PC-9 (cell line): ENCODE data around the gene KNCN. TPM values are rescaled to one million over a fixed set of nuclear protein-coding genes. Genes with fewer than 3 reads are reported as not detected.

Source experiments
- BruUV-seq: library from RNA; stranded (reverse); fragments of 400-500 nt; replicated peaks from 2 replicates; lab custom pipeline; 2021; lab: Mats Ljungman, UMichigan
- CTCF ChIA-PET: fragments of 300-600 bp; sonication (Branson Sonifier 250); formaldehyde crosslinking; loops from one replicate; lab custom pipeline; 2022; ENCODE audit warnings: antibody characterized with exemption; lab: Charles Lee
- POLR2A ChIA-PET: fragments of 300-600 bp; sonication (Branson Sonifier 250); formaldehyde crosslinking; loops from one replicate; lab custom pipeline; 2022; ENCODE audit warnings: antibody characterized with exemption; ENCODE audit not compliant: unreplicated experiment; lab: Charles Lee
- DNase-seq, 2 experiments: peaks; one replicate each; pipeline versions ENCODE4 v3.0.0 to v3.0.0-alpha.2; 2015 to 2022; ENCODE audit warnings: mixed read lengths in 1 of 2
- H2AFZ ChIP-seq: fragments of 200-600 bp; sonication (generic); 2 replicates; pipeline ENCODE4 v1.8.1; 2017; ENCODE audit warnings: antibody characterized with exemption
- H3F3A ChIP-seq: fragments of 200-600 bp; sonication (generic); 2 replicates; pipeline ENCODE4 v1.8.1; 2017; ENCODE audit warnings: antibody characterized with exemption, mild to moderate bottlenecking, low read depth; ENCODE audit not compliant: insufficient read depth
- H3K27ac ChIP-seq: fragments of 200-600 bp; sonication (generic); 2 replicates; pipeline ENCODE4 v1.6.1; 2016; ENCODE audit warnings: mixed run types
- H3K27me3 ChIP-seq: fragments of 200-600 bp; sonication (generic); 2 replicates; pipeline ENCODE4 v1.6.1; 2016; ENCODE audit warnings: low read depth, mixed run types; ENCODE audit not compliant: insufficient read depth
- H3K36me3 ChIP-seq: fragments of 200-600 bp; sonication (generic); 2 replicates; pipeline ENCODE4 v1.6.1; 2016; ENCODE audit warnings: low read depth, mixed run types
- H3K4me1 ChIP-seq: fragments of 200-600 bp; sonication (generic); replicated peaks from 2 replicates; pipeline ENCODE4 v1.6.1; 2016; ENCODE audit warnings: mixed run types; ENCODE audit not compliant: insufficient read depth
- H3K4me2 ChIP-seq: fragments of 200-600 bp; sonication (generic); 2 replicates; pipeline ENCODE4 v1.6.1; 2017; ENCODE audit warnings: mixed run types
- H3K4me3 ChIP-seq: fragments of 200-600 bp; sonication (generic); 2 replicates; pipeline ENCODE4 v1.6.1; 2016; ENCODE audit warnings: mixed run types
- H3K79me2 ChIP-seq: fragments of 200-600 bp; sonication (generic); 2 replicates; pipeline ENCODE4 v1.6.1; 2017; ENCODE audit warnings: low read depth, mixed run types
- H3K9me2 ChIP-seq: fragments of 200-600 bp; sonication (generic); 2 replicates; pipeline ENCODE4 v1.8.1; 2017; ENCODE audit warnings: mild to moderate bottlenecking; ENCODE audit not compliant: insufficient read depth
- H3K9me3 ChIP-seq: fragments of 200-600 bp; sonication (generic); 2 replicates; pipeline ENCODE4 v1.8.1; 2016; ENCODE audit warnings: low read depth; ENCODE audit not compliant: insufficient read depth
- H4K20me1 ChIP-seq: fragments of 200-600 bp; sonication (generic); 2 replicates; pipeline ENCODE4 v1.8.1; 2017; ENCODE audit not compliant: insufficient read depth
- EZH2 ChIP-seq: fragments of 200-600 bp; sonication (generic); IDR thresholded peaks from 2 replicates; pipeline ENCODE4 v1.8.0; 2017; ENCODE audit warnings: antibody characterized with exemption, low read depth
- intact Hi-C: fragments of 100-400 bp; cut with micrococcal nuclease; formaldehyde crosslinking; loops from one replicate; pipeline ENCODE4 v1.10.0; 2022; ENCODE audit not compliant: unreplicated experiment
- total RNA-seq: library from RNA; stranded (reverse); gene quantifications from 2 replicates; pipeline ENCODE4 v1.2.3, GENCODE V29; 2021
- TF ChIP-seq, protein P1 (sequence below): fragments of 200-600 bp; sonication (generic); conservative IDR thresholded peaks from 2 replicates; pipeline ENCODE4 v1.6.1; 2017; ENCODE audit warnings: mixed run types, antibody characterized with exemption, mild to moderate bottlenecking, moderate library complexity

KNCN gene
- total RNA-seq, 1 experiment from 2014 or later, result not detected

DNA sequence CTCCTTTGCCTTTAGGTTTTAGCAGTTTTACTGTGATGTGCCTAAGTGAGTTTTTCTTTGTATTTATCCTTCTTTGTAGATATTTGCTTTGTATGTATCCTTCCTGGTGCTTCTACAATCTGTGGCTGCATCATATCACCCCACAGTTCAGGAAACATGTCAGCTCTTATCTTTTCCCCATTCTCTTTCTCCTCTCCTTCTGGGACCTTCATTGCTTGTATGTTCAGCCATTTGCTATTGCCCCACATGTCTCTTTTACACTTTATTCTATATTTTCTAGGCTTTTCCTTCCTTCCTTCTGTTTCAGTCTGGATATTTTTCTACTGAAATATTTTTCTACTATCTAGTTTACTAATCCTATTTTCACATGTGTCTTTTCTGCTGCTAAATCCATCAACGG is 14.9 kb downstream of the KNCN start:
- POLR2A ChIA-PET, result no interaction called here
- intact Hi-C loops, result no loop called here

DNA sequence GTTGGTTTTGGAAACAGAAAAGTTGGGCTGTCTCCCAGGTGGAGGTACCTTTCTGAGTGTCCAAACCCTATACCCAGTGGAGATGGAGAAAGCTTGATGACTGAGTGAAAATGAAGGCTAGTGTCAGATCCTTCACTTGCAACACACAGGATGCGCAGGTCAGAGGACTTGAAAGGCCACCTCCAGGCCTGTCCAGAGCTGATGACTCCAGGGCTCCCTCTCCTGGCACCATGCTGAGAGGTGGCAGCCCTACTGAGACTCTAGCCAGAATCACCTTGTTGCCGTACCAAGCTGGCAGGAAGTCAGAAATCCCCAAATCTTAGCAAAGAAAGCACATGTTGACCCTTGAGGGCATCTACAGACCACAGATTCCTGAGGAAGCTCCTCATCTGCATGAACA is 16.4 kb downstream of the KNCN start:
- TF ChIP-seq EZH2, result no peak
- TF ChIP-seq, protein P1, sequence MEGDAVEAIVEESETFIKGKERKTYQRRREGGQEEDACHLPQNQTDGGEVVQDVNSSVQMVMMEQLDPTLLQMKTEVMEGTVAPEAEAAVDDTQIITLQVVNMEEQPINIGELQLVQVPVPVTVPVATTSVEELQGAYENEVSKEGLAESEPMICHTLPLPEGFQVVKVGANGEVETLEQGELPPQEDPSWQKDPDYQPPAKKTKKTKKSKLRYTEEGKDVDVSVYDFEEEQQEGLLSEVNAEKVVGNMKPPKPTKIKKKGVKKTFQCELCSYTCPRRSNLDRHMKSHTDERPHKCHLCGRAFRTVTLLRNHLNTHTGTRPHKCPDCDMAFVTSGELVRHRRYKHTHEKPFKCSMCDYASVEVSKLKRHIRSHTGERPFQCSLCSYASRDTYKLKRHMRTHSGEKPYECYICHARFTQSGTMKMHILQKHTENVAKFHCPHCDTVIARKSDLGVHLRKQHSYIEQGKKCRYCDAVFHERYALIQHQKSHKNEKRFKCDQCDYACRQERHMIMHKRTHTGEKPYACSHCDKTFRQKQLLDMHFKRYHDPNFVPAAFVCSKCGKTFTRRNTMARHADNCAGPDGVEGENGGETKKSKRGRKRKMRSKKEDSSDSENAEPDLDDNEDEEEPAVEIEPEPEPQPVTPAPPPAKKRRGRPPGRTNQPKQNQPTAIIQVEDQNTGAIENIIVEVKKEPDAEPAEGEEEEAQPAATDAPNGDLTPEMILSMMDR, result peak; percentile 67
- H3K4me3 ChIP-seq, result no peak overlapping the region
- BruUV-seq, result no TSS peak
- peak; percentile 39 to 65 for DNase-seq
- peaks cover 11% of the 10 kb centered on the region for H3K4me1 ChIP-seq
- intact Hi-C loops, result loop anchor here (2.0 kb wide), 1 partner anchor 184 kb away; the partner anchor contains the start of gene EFCAB14
- no peak overlapping the region for H2AFZ ChIP-seq
- no peaks in the 10 kb centered on the region for H4K20me1 ChIP-seq
- H3K27ac ChIP-seq, result no peak overlapping the region
- H3K36me3 ChIP-seq, result no peaks in the 10 kb centered on the region
- no peaks in the 10 kb centered on the region for H3K79me2 ChIP-seq
- no peaks in the 10 kb centered on the region for H3K9me2 ChIP-seq
- POLR2A ChIA-PET, result no interaction called here
- CTCF ChIA-PET, result interaction anchor here (0.5 to 1.1 kb wide), 6 partner anchors 9 to 186 kb away, joined by 3 to 5 read pairs (median 3); no protein-coding TSS in a partner anchor
- peaks cover 7% of the 10 kb centered on the region for H3K27me3 ChIP-seq
- H3F3A ChIP-seq, result no peaks in the 10 kb centered on the region
- no peaks in the 10 kb centered on the region for H3K9me3 ChIP-seq
- H3K4me2 ChIP-seq, result no peak overlapping the region

More for the DNA sequence above, 14.9 kb downstream of the KNCN start:
- Histone ChIP-seq H3K27ac (no peak overlapping the region), H3K9me2 (no peaks in the 10 kb centered on the region), H2AFZ (no peak overlapping the region), H3K4me2 (no peak overlapping the region), H3K4me1 (no peaks in the 10 kb centered on the region), H3K4me3 (no peak overlapping the region), H3F3A (no peaks in the 10 kb centered on the region), H3K79me2 (no peaks in the 10 kb centered on the region), H3K9me3 (no peaks in the 10 kb centered on the region), H3K27me3 (peaks cover 7% of the 10 kb centered on the region), H4K20me1 (no peaks in the 10 kb centered on the region), H3K36me3 (no peaks in the 10 kb centered on the region)
- BruUV-seq, result no TSS peak
- TF ChIP-seq EZH2, result no peak
- TF ChIP-seq, protein P1, result no peak
- CTCF ChIA-PET, result no interaction called here
- no peak for DNase-seq

DNA sequence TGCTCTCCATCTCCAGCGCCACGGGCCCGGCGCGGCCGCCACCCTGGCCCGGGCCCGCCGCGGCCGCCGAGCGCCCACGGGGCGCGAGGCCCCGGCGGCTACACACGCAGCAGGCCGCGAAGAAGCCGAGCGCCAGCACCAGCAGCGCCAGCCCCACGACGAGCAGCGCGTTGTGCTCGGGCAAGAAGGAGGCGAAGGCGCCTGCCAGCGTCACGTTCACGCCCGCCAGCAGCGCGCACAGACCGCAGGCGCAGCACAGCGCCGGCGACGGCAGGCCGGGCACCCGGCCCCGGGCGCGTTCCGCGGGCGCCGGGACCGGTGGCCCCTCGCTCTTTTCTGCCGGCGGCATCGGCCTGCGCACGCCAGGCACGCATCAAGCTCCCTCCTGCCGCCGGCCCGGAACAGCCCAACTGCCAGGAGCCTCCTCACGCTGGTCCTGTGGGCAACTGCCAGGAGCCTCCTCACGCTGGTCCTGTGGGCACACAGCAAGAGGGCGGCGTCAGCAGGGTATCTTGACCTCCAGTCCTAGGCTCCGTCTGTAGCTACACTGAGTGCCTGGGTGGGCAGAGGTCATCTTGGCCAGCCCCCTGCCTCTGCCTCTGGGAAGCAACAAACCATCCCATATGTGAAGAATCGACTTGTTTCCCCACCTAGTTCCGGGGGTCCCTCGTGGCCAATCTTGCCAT is 18.1 kb downstream of the KNCN start:
- no peak overlapping the region for H3K27ac ChIP-seq
- H4K20me1 ChIP-seq, result no peaks in the 10 kb centered on the region
- H3K4me2 ChIP-seq, result peak overlapping the region; percentile 40; the same call in 1 of the 2 replicates
- H3K79me2 ChIP-seq, result no peaks in the 10 kb centered on the region
- no peaks in the 10 kb centered on the region for H3K9me3 ChIP-seq
- TF ChIP-seq EZH2, result no peak
- TF ChIP-seq, protein P1, result no peak
- intact Hi-C loops, result loop anchor here (2.0 to 5.0 kb wide), 2 partner anchors 469 to 641 kb away; no protein-coding TSS in a partner anchor
- H3K4me1 ChIP-seq, result peaks cover 11% of the 10 kb centered on the region
- no peaks in the 10 kb centered on the region for H3K9me2 ChIP-seq
- no peak overlapping the region; the same call in 1 of the 2 replicates for H3K4me3 ChIP-seq
- ChIA-PET CTCF (interaction anchor here (0.5 to 1.1 kb wide), 2 partner anchors 186 to 192 kb away, joined by 3 to 14 read pairs; no protein-coding TSS in a partner anchor), POLR2A (no interaction called here)
- BruUV-seq, result no TSS peak
- no peaks in the 10 kb centered on the region for H3F3A ChIP-seq
- H3K27me3 ChIP-seq, result peaks cover 7% of the 10 kb centered on the region
- no peaks in the 10 kb centered on the region for H3K36me3 ChIP-seq
- DNase-seq, result peak in 1 of 2 experiments; percentile 34
- no peak overlapping the region for H2AFZ ChIP-seq
